Activated CD8-positive, alpha-beta memory T cell treated with anti-CD3 and anti-CD28 coated beads, Interleukin-2, amount 50 U/mL, for 48 hours (primary cell): ENCODE results near the gene P2RY11.

Source experiments
- DNase-seq: peaks from one replicate; pipeline ENCODE4 v3.0.0-alpha.2; 2020

P2RY11 gene

DNA sequence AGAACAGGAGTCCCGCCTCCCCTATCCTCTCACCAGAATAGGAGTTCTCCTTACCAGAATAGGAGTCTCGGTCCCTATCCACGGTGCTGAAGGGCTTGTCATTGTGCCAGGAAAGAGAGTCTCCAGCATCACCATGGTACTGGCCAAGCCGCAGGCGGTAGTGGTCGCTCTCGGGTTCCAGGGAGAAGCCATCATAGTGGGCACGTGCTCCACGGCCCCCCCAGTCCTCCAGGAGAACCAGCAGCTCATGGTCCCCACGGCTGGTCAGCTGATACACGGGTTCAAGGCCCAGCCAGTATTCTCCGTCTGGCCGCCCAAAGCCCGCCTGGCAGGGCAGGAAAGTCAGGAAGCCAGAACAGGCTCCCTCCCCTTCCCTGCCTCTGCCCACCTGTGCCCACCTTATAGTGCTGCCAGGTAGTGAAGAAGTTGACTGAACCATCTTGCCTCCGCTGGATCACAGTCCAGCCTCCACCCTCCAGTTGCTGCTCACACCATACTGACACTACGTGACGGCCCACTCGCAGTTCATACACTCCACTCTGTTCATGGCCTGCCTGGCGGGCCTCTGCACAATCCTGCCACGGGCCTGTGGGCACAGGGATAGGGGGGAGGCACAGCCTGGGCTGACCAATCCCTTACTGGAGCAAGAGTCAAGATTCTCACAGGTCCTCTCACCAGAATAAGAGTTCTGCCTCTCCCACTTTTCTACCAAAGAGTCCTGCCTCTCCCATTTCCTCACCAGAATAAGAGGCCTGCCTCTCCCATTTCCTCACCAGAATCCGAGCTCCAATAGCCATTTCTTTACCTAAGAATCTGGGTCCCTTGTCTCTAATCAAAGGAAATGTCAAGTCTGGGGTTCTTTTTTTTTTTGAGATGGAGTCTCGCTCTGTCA lies 18.0 kb upstream of the P2RY11 start:
- DNase-seq = no peak

- DNase-seq = no peak
These were observed 15.9 kb upstream of the P2RY11 start for GRCh38 chr19:10095622-10095947.

GRCh38 chr19:10095948-10096614 lies 15.4 kb upstream of the P2RY11 start:
- peak; percentile 97 for DNase-seq

DNA sequence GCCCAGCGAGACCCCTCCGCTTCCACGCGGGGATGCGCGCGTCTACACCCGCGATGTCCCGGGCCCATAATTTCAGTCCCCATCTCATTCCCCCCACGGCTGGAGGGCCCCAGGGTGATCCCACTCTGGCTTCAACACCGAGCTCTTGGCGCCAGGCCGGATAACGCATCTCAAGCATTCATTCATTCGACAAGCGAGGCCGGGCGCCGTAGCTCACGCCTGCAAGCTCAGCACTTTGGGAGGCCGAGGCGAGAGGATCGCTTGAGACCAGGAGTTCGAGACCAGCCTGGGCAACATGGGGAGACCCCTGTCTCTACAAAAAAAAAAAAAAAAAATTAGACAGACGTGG lies 14.9 kb upstream of the P2RY11 start:
- no peak for DNase-seq

GRCh38 chr19:10100163-10100785 lies 11.2 kb upstream of the P2RY11 start:
- no peak for DNase-seq

DNA sequence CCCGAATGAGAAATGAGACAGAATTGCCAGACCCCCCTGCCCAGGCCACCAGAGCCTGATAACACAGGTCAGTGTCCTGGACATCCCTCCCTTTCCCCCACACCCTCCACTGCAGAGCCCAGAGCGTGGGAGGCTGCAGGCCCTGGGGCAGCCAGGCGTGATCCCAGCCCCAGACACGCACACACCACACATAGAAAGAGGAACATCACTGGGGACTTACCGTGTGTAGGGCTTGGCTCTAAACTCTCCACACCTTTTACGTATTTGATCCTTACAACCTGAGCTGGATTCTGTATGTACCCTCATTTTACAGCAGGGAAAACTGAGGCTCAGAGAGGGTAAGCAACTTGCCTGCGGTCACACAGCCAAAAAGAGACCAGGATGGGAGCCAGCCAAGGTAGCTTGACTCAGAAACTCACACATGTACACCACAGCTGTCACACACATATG lies 8.7 kb upstream of the P2RY11 start:
- no peak for DNase-seq

DNA sequence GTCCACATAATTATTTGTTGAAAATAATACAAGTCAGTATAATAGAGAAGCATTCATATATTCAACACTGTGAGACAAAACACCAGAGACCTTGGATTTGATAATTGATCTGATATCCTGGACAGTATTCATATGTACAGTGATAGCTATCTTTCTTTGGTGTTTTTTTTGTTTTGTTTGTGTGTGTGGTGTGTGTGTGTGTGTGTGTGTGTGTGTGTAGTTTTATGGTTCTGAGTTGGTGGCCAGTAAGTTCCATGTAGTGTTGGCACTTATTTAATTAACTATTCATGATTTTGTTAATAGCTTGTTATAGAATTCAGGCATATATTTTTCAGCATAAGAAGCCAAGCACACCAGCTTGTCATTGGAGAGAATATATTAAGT lies 7.4 kb upstream of the P2RY11 start:
- no peak for DNase-seq

DNA sequence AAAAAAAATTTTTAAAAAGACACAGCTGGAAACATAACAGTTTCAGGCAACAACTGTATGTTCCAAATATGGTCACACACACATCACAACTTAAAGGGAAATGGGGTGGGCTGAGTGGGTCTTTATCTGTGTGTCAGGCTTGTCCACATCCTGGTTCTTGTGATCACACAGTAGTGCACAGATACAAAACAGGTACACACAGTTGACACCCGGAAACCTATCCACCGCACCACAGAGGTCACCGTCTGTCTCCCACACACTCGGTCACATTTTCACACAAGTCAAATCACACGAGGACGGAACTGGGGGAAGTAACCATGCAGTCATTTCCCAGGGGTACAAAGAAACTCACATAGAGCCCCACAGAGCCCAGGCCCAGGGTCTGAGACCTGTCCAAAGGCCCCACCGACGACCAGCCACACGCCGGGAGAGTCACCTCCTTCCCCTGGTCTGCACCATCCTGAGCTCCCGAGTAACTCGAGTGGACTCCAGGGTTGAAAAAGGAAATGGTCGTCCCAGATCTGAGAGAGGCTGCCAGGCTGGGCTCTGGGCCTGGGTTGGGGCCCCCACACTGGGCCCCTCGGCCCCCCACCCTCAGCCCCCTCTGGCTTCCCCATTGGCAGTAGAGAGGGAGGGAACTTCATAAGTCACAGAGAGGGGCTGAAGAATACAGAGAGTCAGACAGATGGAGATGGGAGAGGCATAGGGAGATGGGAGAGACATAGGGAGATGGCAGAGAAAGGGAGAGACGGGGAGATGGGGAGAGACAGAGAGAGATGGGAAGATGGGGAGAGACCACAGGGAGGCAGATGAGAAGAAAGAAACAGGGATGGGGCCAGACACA lies 6.6 kb upstream of the P2RY11 start:
- peak; percentile 84 for DNase-seq

DNA sequence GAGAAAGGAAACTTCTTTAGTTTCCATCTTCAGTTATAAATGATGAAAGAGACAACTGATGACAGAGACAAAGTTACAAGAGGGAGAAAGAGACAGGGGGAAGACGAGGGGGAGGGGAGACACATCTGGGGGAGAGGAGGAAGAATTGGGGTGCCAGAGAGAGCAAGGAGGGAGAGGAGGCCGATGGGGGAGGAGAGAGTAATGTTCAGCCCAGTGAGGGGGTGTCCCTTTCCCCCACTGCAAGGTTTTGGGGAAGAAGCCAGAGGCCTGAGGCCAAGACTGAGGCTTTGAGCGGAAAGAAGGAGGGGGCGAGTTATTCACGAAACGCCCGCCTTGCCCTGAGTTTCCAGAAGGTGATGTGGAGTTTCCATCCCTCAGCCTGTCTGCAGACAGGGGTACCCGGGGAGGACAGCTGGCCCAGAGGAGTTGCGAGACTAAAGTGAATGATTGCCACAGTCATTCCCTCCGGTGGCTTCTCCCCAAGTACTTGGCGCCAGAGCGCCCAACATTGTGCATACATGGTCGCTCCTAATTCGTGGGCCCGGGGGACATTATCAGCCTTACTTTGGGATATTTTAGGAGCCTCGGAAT lies 5.9 kb upstream of the P2RY11 start:
- no peak for DNase-seq

DNA sequence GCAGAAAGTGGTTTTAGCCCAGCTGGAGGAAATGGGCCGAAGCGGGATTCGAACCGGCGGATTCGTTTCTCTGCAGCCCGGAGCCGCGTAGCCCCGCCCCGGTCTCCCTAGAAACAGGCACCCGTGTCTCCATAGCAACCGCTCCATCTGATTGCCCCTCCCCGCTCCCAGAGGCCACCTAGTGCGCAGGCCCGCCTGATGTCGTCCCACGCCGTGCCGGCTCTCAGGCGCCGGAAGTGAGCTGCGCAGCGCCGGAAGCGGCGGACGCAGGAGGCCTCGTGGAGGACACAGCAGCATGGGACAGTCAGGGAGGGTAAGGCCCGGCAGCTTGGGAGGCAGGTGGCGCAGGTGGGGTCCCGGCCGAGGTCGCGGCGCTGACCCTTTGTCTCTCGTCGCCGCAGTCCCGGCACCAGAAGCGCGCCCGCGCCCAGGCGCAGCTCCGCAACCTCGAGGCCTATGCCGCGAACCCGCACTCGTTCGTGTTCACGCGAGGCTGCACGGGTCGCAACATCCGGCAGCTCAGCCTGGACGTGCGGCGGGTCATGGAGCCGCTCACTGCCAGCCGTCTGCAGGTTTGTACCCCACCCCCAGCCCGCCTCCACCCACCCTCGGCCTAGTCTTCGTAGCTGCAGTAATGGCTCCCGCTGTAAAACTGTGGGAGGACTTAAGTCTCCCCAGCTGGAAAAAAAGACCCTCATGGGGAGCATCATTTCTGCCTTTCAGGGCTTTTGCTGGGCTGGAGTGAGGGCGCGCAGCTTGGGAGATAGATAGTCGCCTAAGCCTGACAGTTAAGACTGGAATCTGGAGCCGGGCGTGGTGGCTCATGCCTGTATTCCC lies 5.2 kb upstream of the P2RY11 start, which contains the start of gene PPAN:
Gene PPAN (plus strand): TSS at position 263 of the 837 bp plus-strand sequence. CDS start 33 bp downstream, at position 296.
- peak; percentile 97 for DNase-seq

DNA sequence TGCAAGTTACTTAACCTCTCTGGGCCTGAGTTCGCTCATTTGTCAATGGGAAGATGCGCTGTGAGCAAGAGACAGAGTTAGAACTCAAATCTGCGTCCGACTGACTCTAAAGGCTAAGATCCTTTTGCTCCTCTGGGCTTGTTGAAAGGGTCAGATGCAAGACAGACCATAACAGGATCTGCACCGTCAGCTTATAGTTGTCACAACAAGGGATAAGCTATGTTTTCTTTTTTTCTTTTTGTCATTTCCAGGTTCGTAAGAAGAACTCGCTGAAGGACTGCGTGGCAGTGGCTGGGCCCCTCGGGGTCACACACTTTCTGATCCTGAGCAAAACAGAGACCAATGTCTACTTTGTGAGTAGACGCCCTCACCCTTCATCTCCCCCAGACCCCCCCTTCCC lies 4.2 kb upstream of the P2RY11 start:
- no peak for DNase-seq

DNA sequence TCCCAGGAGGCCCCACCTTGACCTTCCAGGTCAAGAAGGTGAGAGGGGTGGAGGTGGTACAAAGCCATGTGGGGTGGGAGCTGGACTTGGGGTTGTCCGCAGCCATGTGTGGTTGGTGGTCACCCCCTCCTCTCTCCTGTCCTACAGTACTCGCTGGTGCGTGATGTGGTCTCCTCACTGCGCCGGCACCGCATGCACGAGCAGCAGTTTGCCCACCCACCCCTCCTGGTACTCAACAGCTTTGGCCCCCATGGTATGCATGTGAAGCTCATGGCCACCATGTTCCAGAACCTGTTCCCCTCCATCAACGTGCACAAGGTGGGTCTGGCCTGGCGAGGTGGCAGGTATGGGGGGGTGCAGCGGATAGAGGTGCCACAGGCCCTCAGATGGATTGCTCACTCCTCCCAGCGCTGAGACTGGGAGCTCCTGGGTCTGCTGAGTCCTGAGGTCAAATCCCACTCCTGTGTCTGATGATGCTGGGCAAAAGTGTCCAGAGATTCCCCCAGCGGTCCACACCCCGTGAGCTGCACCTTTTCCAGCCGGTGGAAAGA lies 3.6 kb upstream of the P2RY11 start:
- no peak for DNase-seq

DNA sequence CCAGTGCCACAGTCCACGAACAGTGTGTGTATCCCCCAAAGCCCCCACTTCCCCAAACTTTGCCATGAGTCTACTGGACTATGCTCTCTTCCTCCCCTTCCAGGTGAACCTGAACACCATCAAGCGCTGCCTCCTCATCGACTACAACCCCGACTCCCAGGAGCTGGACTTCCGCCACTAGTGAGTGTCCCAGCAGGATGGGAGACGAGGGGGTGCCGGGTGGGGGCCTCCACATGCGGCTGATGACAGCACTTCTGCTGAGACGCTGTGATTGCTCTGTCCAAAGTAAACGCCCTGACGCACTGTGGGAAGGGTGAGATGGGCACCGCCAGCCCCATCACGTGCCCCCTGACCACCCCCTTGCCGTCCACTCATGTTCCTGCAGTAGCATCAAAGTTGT lies 2.0 kb upstream of the P2RY11 start:
- no peak for DNase-seq

- DNase-seq = no peak
These were observed 1.2 kb upstream of the P2RY11 start for GRCh38 chr19:10110076-10110971.

DNA sequence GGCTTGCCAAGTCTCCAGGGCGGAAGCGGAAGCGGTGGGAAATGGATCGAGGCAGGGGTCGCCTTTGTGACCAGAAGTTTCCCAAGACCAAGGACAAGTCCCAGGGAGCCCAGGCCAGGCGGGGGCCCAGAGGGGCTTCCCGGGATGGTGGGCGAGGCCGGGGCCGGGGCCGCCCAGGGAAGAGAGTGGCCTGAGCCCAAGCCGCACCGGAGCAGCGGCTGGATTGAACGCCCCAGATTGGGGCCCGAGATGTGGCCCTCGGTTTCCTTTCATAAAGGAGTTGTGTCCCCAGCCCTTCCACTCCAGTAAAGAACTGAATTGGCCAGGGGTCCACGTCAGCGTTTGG lies 548 bp upstream of the P2RY11 start:
- DNase-seq = no peak

GRCh38 chr19:10112037-10112761 lies 706 bp downstream of the P2RY11 start:
- DNase-seq = peak; percentile 82

DNA sequence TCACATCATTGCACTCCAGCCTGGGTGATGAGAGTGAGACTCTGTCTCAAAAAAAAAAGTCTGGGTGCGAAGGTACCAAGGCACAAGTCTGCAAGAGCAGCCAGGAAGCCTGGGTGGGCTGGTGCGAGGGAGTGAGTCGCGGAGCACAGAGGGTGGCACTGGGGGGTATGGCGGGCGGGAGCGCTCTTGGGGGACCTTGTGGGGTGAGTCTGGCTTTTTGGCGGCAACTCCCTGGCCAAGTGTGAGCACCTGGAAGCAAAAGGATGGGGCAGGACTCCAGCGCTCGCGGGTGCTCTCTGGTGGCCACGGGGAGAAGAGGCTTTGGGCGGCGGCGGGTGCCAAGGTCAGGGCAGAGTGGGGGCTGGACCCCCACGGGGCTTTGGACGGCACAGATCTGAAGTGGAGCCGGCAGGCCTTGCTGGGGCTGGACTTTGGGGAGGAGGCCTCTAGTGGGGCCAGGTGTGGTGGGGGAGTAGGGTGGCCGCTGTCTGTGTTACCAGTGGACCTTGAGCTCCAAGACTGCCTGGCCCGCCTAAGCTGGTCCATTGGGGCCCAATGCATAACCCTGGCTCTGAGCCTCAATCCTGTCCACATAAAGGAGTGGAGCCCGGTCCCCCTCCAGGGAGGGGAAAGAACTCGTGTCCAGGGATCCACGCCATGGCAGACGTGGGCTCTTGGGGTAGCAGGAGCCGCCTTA lies 1.6 kb downstream of the P2RY11 start:
- DNase-seq = peak; percentile 88

DNA sequence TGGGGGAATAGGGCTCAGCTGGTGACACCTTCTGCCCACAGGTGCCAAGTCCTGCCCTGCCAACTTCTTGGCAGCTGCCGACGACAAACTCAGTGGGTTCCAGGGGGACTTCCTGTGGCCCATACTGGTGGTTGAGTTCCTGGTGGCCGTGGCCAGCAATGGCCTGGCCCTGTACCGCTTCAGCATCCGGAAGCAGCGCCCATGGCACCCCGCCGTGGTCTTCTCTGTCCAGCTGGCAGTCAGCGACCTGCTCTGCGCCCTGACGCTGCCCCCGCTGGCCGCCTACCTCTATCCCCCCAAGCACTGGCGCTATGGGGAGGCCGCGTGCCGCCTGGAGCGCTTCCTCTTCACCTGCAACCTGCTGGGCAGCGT lies 2.1 kb downstream of the P2RY11 start:
- DNase-seq = peak; percentile 77
